Kidney (tissue), 14 donors: ENCODE data around the gene KNSTRN. TPM values are rescaled to one million over a fixed set of nuclear protein-coding genes. Genes with fewer than 3 reads are reported as not detected.

Experiments
- DNase-seq, 5 donors: peaks; one replicate each; pipeline ENCODE4 v3.0.0-alpha.2; 2013 to 2020
- FAIRE-seq: peaks from 2 replicates; lab custom pipeline; 2012; peaks lifted over from hg19 to GRCh38; lab: Jason Lieb, UNC
- H3K27ac ChIP-seq, 2 donors: one replicate each; pipeline ENCODE4 v1.7.0; 2013; ENCODE audit warnings: low read depth in 2 of 2, low read length in 2 of 2, inconsistent platforms in 1 of 2
- H3K27me3 ChIP-seq: one replicate; pipeline ENCODE4 v1.7.1; 2013; ENCODE audit warnings: low read length, inconsistent platforms; ENCODE audit not compliant: control insufficient read depth, insufficient read depth
- H3K36me3 ChIP-seq, 3 donors: one replicate each; pipeline versions ENCODE4 v1.7.0 to v1.7.1; 2013; ENCODE audit warnings: low read length in 3 of 3, control low read depth in 1 of 3, inconsistent platforms in 1 of 3; ENCODE audit not compliant: insufficient read depth in 3 of 3, control insufficient read depth in 2 of 3
- H3K4me1 ChIP-seq, 3 donors: one replicate each; pipeline versions ENCODE4 v1.7.0 to v1.7.1; 2013; ENCODE audit warnings: low read length in 3 of 3, inconsistent platforms in 1 of 3, low read depth in 1 of 3; ENCODE audit not compliant: control insufficient read depth in 2 of 3, insufficient read depth in 2 of 3
- H3K4me3 ChIP-seq, 3 donors: one replicate each; pipeline versions ENCODE4 v1.7.0 to v1.8.1; 2013; ENCODE audit warnings: low read length in 3 of 3, control low read depth in 1 of 3, inconsistent platforms in 1 of 3
- H3K9ac ChIP-seq, 3 donors: one replicate each; pipeline versions ENCODE4 v1.7.0 to v1.7.1; 2013; ENCODE audit warnings: low read length in 3 of 3, control low read depth in 1 of 3, inconsistent platforms in 1 of 3
- H3K9me3 ChIP-seq, 3 donors: one replicate each; pipeline versions ENCODE4 v1.7.0 to v1.7.1; 2013; ENCODE audit warnings: low read length in 3 of 3, control low read depth in 1 of 3, inconsistent platforms in 1 of 3; ENCODE audit not compliant: control insufficient read depth in 2 of 3, insufficient read depth in 1 of 3
- intact Hi-C: fragments of 100-400 bp; cut with DNase I; formaldehyde crosslinking; loops from one replicate; pipeline ENCODE4 v1.11.1; 2022
- polyA plus RNA-seq: library from polyadenylated mRNA; stranded (reverse); fragments of 350-450 nt; fragmentation: Illumina TruSeq; extraction: RNeasy Lipid Tissue Mini Kit (QIAGEN cat#74804); gene quantifications from one replicate; pipeline ENCODE4 v1.2.3, GENCODE V29; 2014; ENCODE audit warnings: low read depth, low replicate concordance; ENCODE audit not compliant: insufficient read depth
- total RNA-seq: library from RNA; stranded (reverse); fragmentation: NEBNext Ultra II Directional; extraction: Animal tissue kit (Norgen Biotek cat#: 25700); gene quantifications from one replicate; pipeline ENCODE4 v1.2.1, GENCODE V29; 2021
- TF ChIP-seq, protein P1 (sequence below): IDR thresholded peaks from 3 replicates; pipeline ENCODE4 v1.5.1; 2012; ENCODE audit warnings: mild to moderate bottlenecking, moderate library complexity, borderline replicate concordance; ENCODE audit not compliant: insufficient read depth; ENCODE audit errors: extremely low read depth
- donor health status: control.
- donor health status: control.
- donor health status: control.
- donor health status: control.
- donor health status: control.
- donor health status: DM: yes; HTN: yes; CAD: no.
- donor health status: Normal renal cell carcinoma (clear cell type).

The KNSTRN gene
- total and polyA plus RNA-seq, 2 donors from 2014 or later = 5.5 to 7.4 TPM

DNA sequence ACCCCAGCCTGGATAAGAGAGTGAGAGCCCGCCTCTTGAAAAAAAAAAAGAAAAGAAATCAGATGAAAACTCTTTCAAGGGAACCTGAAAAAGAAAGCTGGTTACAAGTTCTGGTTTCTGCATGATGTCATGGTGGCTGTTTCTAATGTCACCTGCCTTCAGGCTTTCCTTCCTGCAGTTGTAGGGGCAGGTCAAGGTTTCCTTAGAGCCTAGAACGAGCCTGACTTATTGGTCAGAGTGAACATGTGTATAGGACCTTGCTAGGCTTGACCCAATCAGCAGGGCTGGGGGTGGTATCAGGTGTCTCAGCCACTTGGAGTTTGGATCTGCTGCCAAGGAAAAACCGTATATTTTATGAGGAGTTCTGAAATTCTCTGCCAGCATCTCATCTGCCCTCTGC, 26.8 kb downstream of the KNSTRN start:
- Histone ChIP-seq H3K4me1 (peaks cover 0 to 20% (median 0%) of the 10 kb centered on the region in 3 donors), H3K36me3 (peaks cover 4 to 25% (median 24%) of the 10 kb centered on the region in 3 donors), H3K27ac (no peak overlapping the region), H3K4me3 (no peak overlapping the region), H3K9me3 (no peaks in the 10 kb centered on the region), H3K9ac (no peak overlapping the region), H3K27me3 (no peaks in the 10 kb centered on the region)
- no peak for FAIRE-seq
- TF ChIP-seq, protein P1, sequence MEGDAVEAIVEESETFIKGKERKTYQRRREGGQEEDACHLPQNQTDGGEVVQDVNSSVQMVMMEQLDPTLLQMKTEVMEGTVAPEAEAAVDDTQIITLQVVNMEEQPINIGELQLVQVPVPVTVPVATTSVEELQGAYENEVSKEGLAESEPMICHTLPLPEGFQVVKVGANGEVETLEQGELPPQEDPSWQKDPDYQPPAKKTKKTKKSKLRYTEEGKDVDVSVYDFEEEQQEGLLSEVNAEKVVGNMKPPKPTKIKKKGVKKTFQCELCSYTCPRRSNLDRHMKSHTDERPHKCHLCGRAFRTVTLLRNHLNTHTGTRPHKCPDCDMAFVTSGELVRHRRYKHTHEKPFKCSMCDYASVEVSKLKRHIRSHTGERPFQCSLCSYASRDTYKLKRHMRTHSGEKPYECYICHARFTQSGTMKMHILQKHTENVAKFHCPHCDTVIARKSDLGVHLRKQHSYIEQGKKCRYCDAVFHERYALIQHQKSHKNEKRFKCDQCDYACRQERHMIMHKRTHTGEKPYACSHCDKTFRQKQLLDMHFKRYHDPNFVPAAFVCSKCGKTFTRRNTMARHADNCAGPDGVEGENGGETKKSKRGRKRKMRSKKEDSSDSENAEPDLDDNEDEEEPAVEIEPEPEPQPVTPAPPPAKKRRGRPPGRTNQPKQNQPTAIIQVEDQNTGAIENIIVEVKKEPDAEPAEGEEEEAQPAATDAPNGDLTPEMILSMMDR = no peak
- DNase-seq = no peak
- intact Hi-C loops = no loop called here

GRCh38 chr15:40410476-40410875, 28.0 kb downstream of the KNSTRN start:
- Histone ChIP-seq H3K9ac (no peak overlapping the region), H3K27ac (no peak overlapping the region), H3K4me1 (peaks cover 0 to 16% (median 0%) of the 10 kb centered on the region in 3 donors), H3K27me3 (no peaks in the 10 kb centered on the region), H3K4me3 (no peak overlapping the region), H3K36me3 (peaks cover 6 to 36% (median 29%) of the 10 kb centered on the region in 3 donors), H3K9me3 (no peaks in the 10 kb centered on the region)
- TF ChIP-seq, protein P1 = no peak
- FAIRE-seq (no peak), DNase-seq (no peak)
- intact Hi-C loops = no loop called here

DNA sequence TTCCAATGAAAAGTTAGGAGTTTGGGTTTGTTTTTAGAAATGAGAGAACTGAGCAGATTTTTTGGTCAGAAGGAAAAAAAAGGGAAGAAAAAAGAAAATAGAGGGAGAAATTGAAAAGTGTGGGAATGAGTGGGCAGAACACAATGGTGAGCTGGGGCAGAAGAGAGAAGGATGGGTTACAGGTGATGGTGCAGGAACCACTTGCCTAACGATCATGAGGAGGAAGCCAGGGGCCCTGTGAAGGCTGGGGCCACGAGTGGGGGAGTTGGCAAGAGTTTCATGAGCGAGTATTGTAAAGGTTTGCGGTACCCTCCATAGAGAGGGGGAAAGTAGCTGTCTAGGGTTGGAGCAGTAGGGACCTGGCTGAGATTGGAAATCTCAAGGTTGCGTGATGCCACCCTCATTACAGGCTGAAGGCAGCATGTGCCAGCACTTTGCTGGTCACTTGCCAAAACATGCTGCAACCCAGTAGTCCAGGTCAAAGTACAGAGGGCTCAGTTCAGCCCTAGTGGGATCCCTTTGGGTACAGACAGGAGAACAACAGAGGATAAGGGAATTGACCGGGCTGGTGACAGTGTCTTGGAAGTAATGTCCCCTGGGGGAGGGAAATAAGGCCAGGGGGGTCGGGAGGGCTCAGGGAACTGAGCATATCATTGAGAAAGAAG, 29.7 kb downstream of the KNSTRN start:
- no peak for FAIRE-seq
- no peak overlapping the region for H3K4me3 ChIP-seq
- no peaks in the 10 kb centered on the region for H3K27me3 ChIP-seq
- DNase-seq = no peak
- TF ChIP-seq, protein P1 = no peak
- intact Hi-C loops = no loop called here
- H3K27ac ChIP-seq = no peak overlapping the region
- peaks cover 0 to 6% (median 0%) of the 10 kb centered on the region in 3 donors for H3K4me1 ChIP-seq
- no peaks in the 10 kb centered on the region for H3K9me3 ChIP-seq
- peaks cover 10 to 45% (median 35%) of the 10 kb centered on the region in 3 donors for H3K36me3 ChIP-seq
- no peak overlapping the region for H3K9ac ChIP-seq
